Right atrium auricular region (tissue), 2 donors: ENCODE results near the gene LMBRD1. TPM values are rescaled to one million over a fixed set of nuclear protein-coding genes. Genes with fewer than 3 reads are reported as not detected.

ENCODE experiments used
- DNase-seq: peaks from one replicate; pipeline ENCODE4 v3.0.0-alpha.2; 2019; ENCODE audit warnings: low spot score
- H3K27ac ChIP-seq, 2 donors: fragments of 200-600 bp; sonication (generic); 1 replicate in 1 of 2; 2 replicates in 1 of 2; pipeline ENCODE4 v1.5.1; 2016 to 2019
- H3K27me3 ChIP-seq, 2 donors: fragments of 200-600 bp; sonication (generic); one replicate each; pipeline versions ENCODE4 v1.5.1 to v1.6.0; 2017 to 2019
- H3K36me3 ChIP-seq: fragments of 200-600 bp; sonication (generic); one replicate; pipeline ENCODE4 v1.5.1; 2016
- H3K4me1 ChIP-seq, 2 donors: fragments of 200-600 bp; sonication (generic); one replicate each; pipeline versions ENCODE4 v1.5.1 to v1.6.0; 2017 to 2019
- H3K4me3 ChIP-seq, 2 donors: fragments of 200-600 bp; sonication (generic); 1 replicate in 1 of 2; 2 replicates in 1 of 2; pipeline ENCODE4 v1.5.1; 2017 to 2019; ENCODE audit warnings: mild to moderate bottlenecking in 1 of 2, moderate library complexity in 1 of 2
- H3K9me3 ChIP-seq, 2 donors: fragments of 200-600 bp; sonication (generic); one replicate each; pipeline ENCODE4 v1.5.1; 2019
- CTCF ChIP-seq, 2 donors: fragments of 200-600 bp; sonication (generic); IDR thresholded peaks; one replicate each; pipeline ENCODE4 v1.5.1; 2019; ENCODE audit warnings: antibody characterized with exemption in 2 of 2
- total RNA-seq, 2 donors: library from RNA; depleted of rRNA; stranded (reverse); fragments of >200 nt; gene quantifications; one replicate each; pipeline ENCODE4 v1.1.0, GENCODE V29; 2016

LMBRD1 gene
- total RNA-seq, 2 donors from 2014 or later = 46.9 to 50.0 TPM

DNA sequence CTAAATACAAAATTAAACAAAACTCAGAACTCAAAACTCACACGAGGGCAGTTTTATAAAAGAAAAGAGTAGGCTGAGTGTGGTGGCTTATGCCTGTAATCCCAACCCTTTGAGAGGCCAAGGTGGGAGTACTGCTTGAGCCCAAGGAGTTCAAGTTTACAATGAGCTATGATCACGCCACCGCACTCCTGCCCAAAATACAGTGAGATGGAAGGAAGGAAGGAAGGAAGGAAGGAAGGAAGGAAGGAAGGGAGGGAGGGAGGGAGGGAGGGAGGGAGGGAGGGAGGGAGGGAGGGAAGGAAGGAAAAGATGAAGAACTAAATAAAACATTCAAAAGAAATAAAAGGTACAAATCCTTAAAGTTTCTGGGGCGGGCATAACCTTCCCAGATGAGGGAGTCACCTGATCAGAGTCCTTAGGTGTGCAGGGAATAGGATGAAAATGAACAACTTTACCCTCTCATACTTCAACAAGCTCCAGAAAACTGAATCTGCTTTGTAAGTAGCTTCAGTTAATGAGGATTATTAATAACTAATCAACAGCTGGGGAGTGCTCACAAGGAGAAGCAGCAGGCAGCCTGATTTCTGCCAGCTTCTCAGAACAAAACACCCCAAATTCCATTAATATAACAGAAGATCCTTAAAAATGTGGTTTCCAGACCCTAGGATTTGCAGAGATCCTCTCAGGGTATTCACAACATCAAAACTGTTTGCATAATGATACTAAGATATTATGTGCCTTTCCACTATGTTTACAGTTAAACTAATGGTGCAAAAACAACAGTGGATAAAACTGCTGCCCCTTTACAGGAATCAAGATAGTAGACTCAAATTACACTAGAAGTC lies 21.8 kb downstream of the LMBRD1 start:
- no peaks in the 10 kb centered on the region for H3K36me3 ChIP-seq
- no peaks in the 10 kb centered on the region for H3K9me3 ChIP-seq
- no peaks in the 10 kb centered on the region for H3K27me3 ChIP-seq
- no peak for TF ChIP-seq CTCF (IDR thresholded peaks at IDR 0.05)
- no peak overlapping the region for H3K4me3 ChIP-seq
- no peak for DNase-seq
- H3K27ac ChIP-seq = no peak overlapping the region
- no peaks in the 10 kb centered on the region for H3K4me1 ChIP-seq

GRCh38 chr6:69771158-69771906 lies 25.5 kb downstream of the LMBRD1 start:
- H3K4me1 ChIP-seq = no peaks in the 10 kb centered on the region
- no peak for TF ChIP-seq CTCF (IDR thresholded peaks at IDR 0.05)
- no peaks in the 10 kb centered on the region for H3K27me3 ChIP-seq
- no peak for DNase-seq
- H3K27ac ChIP-seq = no peak overlapping the region
- H3K36me3 ChIP-seq = no peaks in the 10 kb centered on the region
- H3K9me3 ChIP-seq = no peaks in the 10 kb centered on the region
- no peak overlapping the region for H3K4me3 ChIP-seq

GRCh38 chr6:69768664-69769063 lies 28.1 kb downstream of the LMBRD1 start:
- Histone ChIP-seq H3K4me1 (no peaks in the 10 kb centered on the region), H3K9me3 (no peaks in the 10 kb centered on the region), H3K36me3 (no peaks in the 10 kb centered on the region), H3K4me3 (no peak overlapping the region), H3K27ac (no peak overlapping the region), H3K27me3 (no peaks in the 10 kb centered on the region)
- no peak for DNase-seq
- TF ChIP-seq CTCF (IDR thresholded peaks at IDR 0.05) = no peak

GRCh38 chr6:69763763-69764162 lies 33.0 kb downstream of the LMBRD1 start:
- no peaks in the 10 kb centered on the region for H3K4me1 ChIP-seq
- TF ChIP-seq CTCF (IDR thresholded peaks at IDR 0.05) = no peak
- no peaks in the 10 kb centered on the region for H3K27me3 ChIP-seq
- H3K36me3 ChIP-seq = no peaks in the 10 kb centered on the region
- DNase-seq = no peak
- H3K9me3 ChIP-seq = no peaks in the 10 kb centered on the region
- H3K4me3 ChIP-seq = no peak overlapping the region
- H3K27ac ChIP-seq = no peak overlapping the region

- no peak for DNase-seq
- H3K36me3 ChIP-seq = no peaks in the 10 kb centered on the region
- no peaks in the 10 kb centered on the region for H3K9me3 ChIP-seq
- no peaks in the 10 kb centered on the region for H3K27me3 ChIP-seq
- TF ChIP-seq CTCF (IDR thresholded peaks at IDR 0.05) = no peak
- H3K4me1 ChIP-seq = no peaks in the 10 kb centered on the region
- no peak overlapping the region for H3K27ac ChIP-seq
- no peak overlapping the region for H3K4me3 ChIP-seq
These were observed 35.0 kb downstream of the LMBRD1 start for GRCh38 chr6:69761853-69762252.
